T-helper 1 cell treated with Interleukin-12 subunit alpha and Interleukin-12 subunit beta and Interleukin-4 antibody, amounts not matched to agents 30 ng/mL and 1 ng/mL, for 36 hours (primary cell): Measurements from ENCODE around the gene EYA4. TPM values are rescaled to one million over a fixed set of nuclear protein-coding genes. Genes with fewer than 3 reads are reported as not detected.
"Not testable (repeated sequence)": the region's sequence is repeated elsewhere in the genome, so short reads cannot be mapped to it uniquely, and the experiment has no call there.

Experiments
- intact Hi-C: fragments of 100-400 bp; cut with micrococcal nuclease; formaldehyde crosslinking; loops from one replicate; pipeline ENCODE4 v1.15.1; 2024
- total RNA-seq: library from RNA; stranded (reverse); gene quantifications from 2 replicates; pipeline ENCODE4 v1.2.3, GENCODE V29; 2022

Gene EYA4
- total RNA-seq, 1 donor from 2014 or later: not detected

- intact Hi-C loops: no loop called here
Measured at GRCh38 chr6:133396233-133396983, 155.3 kb downstream of the EYA4 start.

DNA sequence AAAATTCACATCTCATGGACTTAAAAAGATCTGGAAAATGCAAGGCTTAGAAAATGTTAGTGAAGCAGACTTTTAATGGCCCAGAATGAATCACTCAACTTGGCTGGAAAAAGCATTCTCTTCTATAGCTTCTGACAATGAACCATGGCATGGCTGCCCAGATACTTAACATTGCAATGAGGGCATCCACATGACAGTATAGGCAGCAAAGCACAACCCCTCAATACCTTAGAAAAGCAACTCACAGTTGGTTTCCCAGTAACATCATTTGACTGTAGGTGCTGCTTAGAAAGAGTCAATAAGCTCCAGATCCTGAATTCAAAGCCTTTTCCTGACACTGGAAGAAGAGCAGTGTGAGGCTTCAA lies 155.8 kb downstream of the EYA4 start:
- intact Hi-C loops: no loop called here

DNA sequence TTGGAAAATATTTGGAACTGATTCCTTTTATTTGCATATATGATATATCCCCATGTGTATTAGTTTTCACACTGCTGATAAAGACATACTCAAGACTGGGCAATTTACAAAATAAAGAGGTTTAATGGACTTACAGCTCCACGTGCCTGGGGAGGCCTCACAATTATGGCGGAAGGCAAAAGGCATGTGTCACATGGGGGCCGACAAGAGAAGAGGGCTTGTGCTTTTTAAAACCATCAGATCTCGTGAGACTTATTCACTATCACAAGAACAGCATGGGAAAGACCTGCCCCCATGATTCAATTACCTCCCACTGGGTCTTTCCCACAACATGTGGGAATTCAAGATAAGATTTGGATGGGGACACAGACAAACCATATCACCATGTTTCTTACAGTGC lies 156.4 kb downstream of the EYA4 start:
- intact Hi-C loops: not testable (repeated sequence)

DNA sequence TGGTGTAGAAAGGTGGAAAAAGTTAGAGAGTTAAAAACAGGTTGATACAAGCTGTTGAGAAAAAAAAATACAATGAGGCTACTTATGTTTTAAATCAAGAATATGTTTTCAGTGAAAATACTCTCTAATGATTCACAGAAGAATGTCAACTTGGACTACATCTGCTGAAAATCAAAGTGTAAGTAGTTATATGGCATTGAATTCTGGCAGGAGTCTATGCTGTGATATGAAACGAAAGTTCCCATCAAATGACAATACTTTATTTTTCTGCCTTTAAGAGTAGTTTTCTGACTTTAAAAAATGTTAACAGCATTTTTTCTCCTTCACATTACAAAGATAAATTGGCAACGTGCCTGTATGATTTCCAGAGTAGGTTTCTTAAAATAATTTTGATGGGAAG lies 158.3 kb downstream of the EYA4 start:
- intact Hi-C loops: no loop called here

DNA sequence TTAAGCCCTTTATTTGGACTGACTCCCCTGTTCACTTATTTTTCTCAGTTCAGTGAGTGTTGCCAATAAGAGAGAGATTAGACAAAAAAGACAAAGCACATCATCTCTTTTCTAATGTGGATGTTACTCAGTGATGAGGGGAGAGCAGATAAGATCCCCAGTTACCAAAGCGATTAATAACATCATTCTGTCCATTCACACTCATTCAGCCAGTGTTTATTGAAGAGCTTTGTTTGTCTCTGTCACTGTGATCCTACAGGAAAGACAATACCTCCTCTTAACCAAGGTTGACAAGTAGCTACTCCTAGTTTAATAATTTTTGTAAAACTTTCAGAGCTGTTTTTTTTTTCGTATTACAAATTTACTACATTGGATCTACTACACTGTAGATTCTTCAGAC lies 163.0 kb downstream of the EYA4 start:
- intact Hi-C loops: no loop called here

GRCh38 chr6:133404728-133405127 lies 163.6 kb downstream of the EYA4 start:
- intact Hi-C loops: no loop called here

- intact Hi-C loops: no loop called here
Measured at GRCh38 chr6:133407320-133408100, 166.4 kb downstream of the EYA4 start.

- intact Hi-C loops: no loop called here
Measured at GRCh38 chr6:133408132-133408531, 167.0 kb downstream of the EYA4 start.

DNA sequence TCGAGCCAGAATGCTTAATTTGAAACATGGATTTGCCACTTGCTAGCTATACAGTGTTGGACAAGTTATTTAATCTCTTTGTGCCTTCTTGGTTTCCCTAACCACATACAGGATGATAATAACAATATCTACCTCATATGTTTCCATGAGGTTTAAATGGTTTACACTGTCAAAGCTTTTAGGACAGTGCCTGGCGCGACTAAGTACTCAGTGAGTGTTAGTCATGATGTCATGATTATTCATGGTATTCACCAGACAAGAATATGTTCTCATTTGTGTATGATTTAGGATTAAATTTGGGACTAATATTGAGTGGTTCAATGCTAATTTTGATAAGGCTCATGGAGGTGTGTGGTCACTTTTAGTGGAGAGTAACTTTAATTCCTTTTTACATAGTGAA lies 167.4 kb downstream of the EYA4 start:
- intact Hi-C loops: no loop called here

DNA sequence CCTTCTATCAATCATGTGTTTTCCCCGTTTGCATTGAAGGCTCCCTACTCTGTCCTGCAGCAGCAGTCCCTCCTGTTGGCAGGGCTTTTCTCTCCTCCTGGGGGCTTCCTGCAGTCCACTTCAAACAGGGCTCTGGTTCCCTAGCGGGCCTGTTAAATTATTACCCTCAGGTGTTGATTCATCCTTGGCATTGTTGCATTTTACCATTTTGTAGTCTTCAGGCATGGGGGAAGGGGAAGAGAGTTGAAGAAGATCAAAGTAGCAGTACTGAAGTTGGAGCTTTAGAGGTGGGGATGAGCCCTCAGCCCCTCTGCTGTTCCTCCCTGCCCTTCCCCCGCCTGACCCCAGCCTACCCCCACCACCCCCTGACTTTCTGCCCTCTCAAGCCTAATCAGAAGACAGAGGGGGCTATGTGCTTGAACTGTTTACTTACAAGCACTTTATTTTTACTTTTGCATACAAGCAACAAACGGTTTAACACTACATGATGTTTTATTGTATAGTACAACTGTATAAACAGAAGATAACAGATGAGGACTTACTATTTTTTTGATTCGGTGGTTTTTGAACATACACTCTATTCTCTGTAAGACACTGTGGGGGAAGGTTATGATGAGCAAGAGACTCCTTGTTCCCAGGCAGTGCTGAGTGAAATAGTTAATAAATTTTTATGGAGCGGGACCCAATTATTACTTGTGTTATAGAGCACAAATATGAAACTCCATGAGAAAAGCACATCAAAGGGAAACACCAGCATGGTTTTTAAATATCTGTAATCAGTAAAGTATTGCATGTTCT lies 169.7 kb downstream of the EYA4 start:
- intact Hi-C loops: no loop called here

- intact Hi-C loops: no loop called here
Measured at GRCh38 chr6:133411757-133412156, 170.6 kb downstream of the EYA4 start.

GRCh38 chr6:133415262-133415661 lies 174.1 kb downstream of the EYA4 start:
- intact Hi-C loops: no loop called here

GRCh38 chr6:133418108-133418507 lies 177.0 kb downstream of the EYA4 start:
- intact Hi-C loops: no loop called here

- intact Hi-C loops: no loop called here
Measured at GRCh38 chr6:133423242-133423641, 182.1 kb downstream of the EYA4 start.

GRCh38 chr6:133424359-133424758 lies 183.2 kb downstream of the EYA4 start:
- intact Hi-C loops: no loop called here

- intact Hi-C loops: no loop called here
Measured at GRCh38 chr6:133426038-133426437, 184.9 kb downstream of the EYA4 start.

- intact Hi-C loops: no loop called here
Measured at GRCh38 chr6:133428295-133428694, 187.1 kb downstream of the EYA4 start.

DNA sequence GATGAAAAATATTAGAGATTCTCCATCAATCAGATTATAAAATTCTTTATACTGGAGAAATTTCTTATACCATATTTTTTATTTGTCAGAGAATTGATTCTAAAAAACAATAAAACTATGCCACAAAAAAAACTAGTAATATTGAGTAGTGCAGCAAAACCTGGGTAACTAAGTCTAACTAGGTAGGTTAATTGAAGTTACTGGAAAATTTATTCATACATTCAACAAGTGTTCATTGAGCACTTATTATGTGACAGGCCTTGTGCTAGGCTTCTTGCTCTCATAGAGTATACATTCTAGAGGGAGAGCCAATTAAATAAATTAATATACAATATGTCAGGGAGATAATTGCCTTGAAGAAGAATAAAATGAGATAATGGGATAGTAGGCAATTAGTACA lies 189.4 kb downstream of the EYA4 start:
- intact Hi-C loops: no loop called here

- intact Hi-C loops: no loop called here
Measured at GRCh38 chr6:133431031-133431430, 189.9 kb downstream of the EYA4 start.

- intact Hi-C loops: no loop called here
Measured at GRCh38 chr6:133432021-133432989, 191.1 kb downstream of the EYA4 start.
